Endothelial cell of umbilical vein (primary cell): Measurements from ENCODE around the gene GRID1.

Experiments
- EZH2 ChIP-seq: IDR thresholded peaks from 2 replicates; pipeline ENCODE4 v1.6.1; 2012; ENCODE audit warnings: borderline replicate concordance, low read depth, mild to moderate bottlenecking, moderate library complexity, low read length, inconsistent platforms; ENCODE audit not compliant: severe bottlenecking
- MAX ChIP-seq: IDR thresholded peaks from 2 replicates; pipeline ENCODE4 v1.6.1; 2011; ENCODE audit not compliant: insufficient read depth, insufficient read length

GRCh38 chr10:86372119-86372783 is 5.7 kb upstream of the GRID1 start:
- TF ChIP-seq MAX (no peak), EZH2 (no peak)
